Mesodermal cell (in vitro differentiated cells): Measurements from ENCODE around the gene IRF8.
"Not testable (repeated sequence)": the region's sequence is repeated elsewhere in the genome, so short reads cannot be mapped to it uniquely, and the experiment has no call there.

ENCODE experiments used
- H3K27ac ChIP-seq: 2 replicates; pipeline ENCODE4 v1.7.0; 2013; ENCODE audit warnings: mild to moderate bottlenecking, low read depth, low read length, moderate library complexity; ENCODE audit not compliant: severe bottlenecking
- H3K36me3 ChIP-seq: 2 replicates; pipeline ENCODE4 v1.7.1; 2013; ENCODE audit warnings: mild to moderate bottlenecking, low read length, moderate library complexity; ENCODE audit not compliant: control insufficient read depth, insufficient read depth
- H3K4me1 ChIP-seq: one replicate; pipeline ENCODE4 v1.7.1; 2013; ENCODE audit warnings: mild to moderate bottlenecking, low read length; ENCODE audit not compliant: insufficient read depth, control insufficient read depth, poor library complexity, severe bottlenecking
- H3K4me3 ChIP-seq: 2 replicates; pipeline ENCODE4 v1.7.0; 2013; ENCODE audit warnings: low read length, control low read depth, mild to moderate bottlenecking; ENCODE audit not compliant: insufficient read depth, poor library complexity, severe bottlenecking; ENCODE audit errors: extremely low read depth
- H3K9me3 ChIP-seq: 2 replicates; pipeline ENCODE4 v1.7.1; 2013; ENCODE audit warnings: mild to moderate bottlenecking, low read length, moderate library complexity; ENCODE audit not compliant: control insufficient read depth
- WGBS, 2 experiments: methylation state at CpG; one replicate each; pipeline ENCODE4 v1.1.5; 2013; ENCODE audit warnings: missing lambda C conversion rate in 2 of 2; ENCODE audit not compliant: insufficient coverage in 2 of 2; 5-methylcytosine and 5-hydroxymethylcytosine counted together

The IRF8 gene

DNA sequence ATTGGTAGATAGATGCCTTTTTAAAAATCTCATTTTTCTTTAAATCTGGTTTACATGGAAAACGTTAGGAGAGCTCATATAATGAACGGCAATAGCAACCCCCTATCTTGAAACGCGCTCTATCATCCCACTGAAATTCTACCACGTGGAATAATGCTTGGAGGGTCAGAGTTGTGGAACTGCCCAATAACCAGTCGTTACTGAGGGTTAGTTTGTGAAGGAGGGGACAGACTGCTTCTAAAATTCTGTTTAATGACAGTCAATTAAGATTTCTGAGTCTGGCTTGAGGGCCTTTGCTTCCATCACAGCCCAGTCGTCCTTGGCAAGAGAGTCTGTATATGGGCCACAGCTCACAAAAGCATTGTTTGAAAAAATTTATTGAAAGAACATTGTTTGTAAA lies 482 bp downstream of the IRF8 start:
- Histone ChIP-seq H3K4me1 (no peaks in the 10 kb centered on the region), H3K9me3 (no peaks in the 10 kb centered on the region), H3K27ac (no peak overlapping the region), H3K4me3 (peak overlapping the region; percentile 46), H3K36me3 (no peaks in the 10 kb centered on the region)
- WGBS, 2 experiments, result 33 to 63% methylated on average over 1 to 4 of the region's 7 CpGs

DNA sequence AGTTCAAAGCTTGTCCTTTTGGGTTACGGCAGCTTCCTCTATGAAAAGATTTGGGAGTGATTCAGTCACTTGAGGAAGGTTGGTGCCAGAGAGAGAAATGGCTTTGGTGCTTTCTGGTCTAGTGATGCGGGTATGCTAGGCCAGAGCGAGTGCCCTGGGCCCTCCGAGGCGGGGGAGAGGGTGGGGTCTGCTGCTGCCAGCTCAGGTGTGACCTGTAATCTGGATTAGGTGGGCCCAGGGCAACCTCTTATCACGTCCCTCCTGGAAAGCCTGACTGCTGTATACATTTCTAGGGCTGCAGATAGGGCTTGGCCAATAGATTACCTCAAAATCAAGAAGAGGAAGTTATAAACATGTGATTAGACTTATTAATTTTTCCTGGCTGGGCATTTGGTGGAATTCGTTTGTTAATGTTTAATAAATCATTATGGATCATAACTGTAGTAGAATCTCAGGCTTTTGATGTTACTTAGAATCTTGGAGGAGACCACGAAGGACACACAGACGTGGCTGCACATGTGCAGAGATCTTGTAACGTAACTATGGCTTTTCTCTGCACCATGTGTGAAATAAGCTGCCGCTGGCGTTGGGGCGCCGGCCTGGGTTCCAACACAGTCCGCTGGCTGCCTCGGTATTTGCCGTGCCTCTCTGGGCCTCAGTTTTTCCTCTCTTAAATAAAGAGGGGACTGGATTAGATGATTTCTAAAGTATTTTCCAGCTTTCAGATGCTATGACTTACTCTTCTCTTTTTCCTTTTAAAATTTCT lies 1.2 kb downstream of the IRF8 start:
- Histone ChIP-seq H3K4me3 (no peak overlapping the region), H3K9me3 (no peaks in the 10 kb centered on the region), H3K4me1 (no peaks in the 10 kb centered on the region), H3K36me3 (no peaks in the 10 kb centered on the region), H3K27ac (no peak overlapping the region)
- 84 to 88% methylated on average over 9 to 14 of the region's 17 CpGs for WGBS, 2 experiments

DNA sequence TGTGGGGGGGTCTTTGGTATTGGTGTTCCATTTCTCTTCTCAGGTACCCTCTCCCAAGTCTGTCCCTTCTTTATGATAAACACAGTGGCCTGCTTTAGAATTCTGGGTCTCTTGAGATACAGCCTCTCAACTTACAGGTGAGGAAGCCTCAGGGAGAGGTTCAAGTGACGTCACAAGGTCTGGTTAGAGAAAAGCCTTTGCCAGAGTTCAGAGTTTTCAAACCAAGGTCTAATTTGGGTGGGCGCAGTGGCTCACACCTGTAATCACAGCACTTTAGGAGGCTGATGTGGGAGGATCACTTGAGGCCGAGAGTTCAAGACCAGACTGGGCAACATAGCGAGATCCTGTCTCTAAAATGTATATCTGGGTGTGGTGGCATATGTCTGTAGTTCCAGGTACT lies 2.1 kb downstream of the IRF8 start:
- WGBS, 2 experiments, result 79 to 97% methylated on average over 4 of the region's 4 CpGs
- Histone ChIP-seq H3K27ac (no peak overlapping the region), H3K4me1 (no peaks in the 10 kb centered on the region), H3K9me3 (no peaks in the 10 kb centered on the region), H3K36me3 (no peaks in the 10 kb centered on the region), H3K4me3 (no peak overlapping the region)

DNA sequence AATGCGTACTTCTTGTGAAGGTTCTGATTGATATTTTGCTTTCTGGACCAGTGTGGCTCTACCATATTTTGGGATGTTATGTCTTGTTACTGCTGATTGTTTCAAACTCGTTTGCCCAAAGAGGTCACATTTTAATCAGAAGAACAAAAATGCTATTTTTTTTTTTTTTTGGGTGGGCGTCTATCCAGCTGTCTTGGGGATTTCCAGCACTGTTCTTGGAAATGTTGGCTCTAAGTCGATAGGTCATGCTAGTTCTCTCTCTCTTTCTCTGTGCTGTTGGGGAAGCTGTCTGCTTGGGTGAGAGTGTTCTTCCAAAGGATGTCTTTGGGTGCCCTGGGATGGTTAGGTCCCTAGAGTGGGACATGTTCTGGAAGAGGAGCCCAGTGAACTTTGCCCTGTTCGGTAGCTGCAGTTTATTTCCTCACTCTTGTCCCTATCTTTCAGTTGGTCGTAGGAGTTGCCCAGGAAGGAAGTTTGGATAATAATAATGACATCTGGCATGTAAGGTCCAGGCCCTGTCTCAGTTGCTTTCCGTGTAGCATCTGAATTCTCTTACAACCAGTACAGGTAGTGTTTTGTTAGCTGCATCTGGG lies 2.9 kb downstream of the IRF8 start:
- 83 to 100% methylated on average over 1 to 3 of the region's 7 CpGs for WGBS, 2 experiments
- H3K36me3 ChIP-seq, result no peaks in the 10 kb centered on the region
- H3K9me3 ChIP-seq, result no peaks in the 10 kb centered on the region
- H3K4me3 ChIP-seq, result no peak overlapping the region
- H3K4me1 ChIP-seq, result no peaks in the 10 kb centered on the region
- H3K27ac ChIP-seq, result no peak overlapping the region

DNA sequence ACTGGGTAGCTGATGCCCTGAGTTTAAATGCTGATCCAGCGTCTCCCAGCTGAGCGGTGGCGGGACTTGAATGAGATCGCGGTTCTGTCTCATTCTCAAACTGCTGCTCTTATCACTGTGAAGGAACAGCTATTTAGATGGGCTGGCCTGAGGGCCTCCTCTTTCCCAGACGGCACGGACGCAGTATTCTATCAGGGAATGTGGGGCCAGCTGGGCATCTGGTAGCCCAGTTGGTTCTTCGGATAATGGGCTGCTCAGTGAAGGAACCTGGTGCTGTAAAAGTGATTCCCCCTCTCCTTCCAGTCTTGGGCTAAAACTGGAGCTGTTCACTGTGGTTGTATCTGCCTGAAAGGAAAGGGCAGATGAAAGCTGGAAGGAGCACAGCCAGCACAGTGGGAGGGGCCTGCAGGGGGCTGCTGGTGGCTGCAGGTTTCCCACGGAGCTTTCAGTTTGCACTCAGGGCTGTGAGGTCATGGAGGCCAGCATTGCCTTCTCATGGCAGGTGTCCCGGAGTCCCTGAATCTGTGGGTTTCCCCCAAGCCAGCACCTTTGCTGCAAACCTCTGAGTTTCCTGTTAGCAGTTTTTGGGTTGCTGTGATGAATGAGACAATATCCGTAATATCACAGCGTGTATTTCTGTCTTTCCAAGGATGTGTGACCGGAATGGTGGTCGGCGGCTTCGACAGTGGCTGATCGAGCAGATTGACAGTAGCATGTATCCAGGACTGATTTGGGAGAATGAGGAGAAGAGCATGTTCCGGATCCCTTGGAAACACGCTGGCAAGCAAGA lies 3.6 kb downstream of the IRF8 start:
- Histone ChIP-seq H3K4me3 (no peak overlapping the region), H3K4me1 (no peaks in the 10 kb centered on the region), H3K27ac (no peak overlapping the region), H3K36me3 (no peaks in the 10 kb centered on the region), H3K9me3 (no peaks in the 10 kb centered on the region)
- WGBS, 2 experiments, result 81 to 87% methylated on average over 17 to 20 of the region's 20 CpGs

DNA sequence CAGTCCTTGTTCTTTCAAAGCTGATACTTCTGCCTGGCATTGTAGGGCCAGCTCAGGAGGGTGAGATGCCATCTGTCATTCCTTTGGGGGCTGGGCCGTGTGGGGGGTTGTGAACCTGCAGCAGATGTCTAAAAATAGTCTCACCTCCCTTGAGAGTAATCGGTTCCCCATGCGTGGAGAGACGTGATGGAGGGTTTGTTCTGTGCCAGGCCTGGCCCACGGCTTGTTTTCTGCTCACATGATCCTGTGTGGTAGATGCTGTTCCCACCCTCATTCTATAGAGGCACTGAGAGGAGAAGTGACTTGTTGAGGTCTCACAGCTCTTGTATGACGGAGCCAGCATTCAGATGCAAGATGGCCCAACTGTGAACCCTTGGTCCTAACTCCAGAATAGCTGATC lies 4.6 kb downstream of the IRF8 start:
- H3K4me1 ChIP-seq, result no peaks in the 10 kb centered on the region
- H3K27ac ChIP-seq, result no peak overlapping the region
- H3K36me3 ChIP-seq, result no peaks in the 10 kb centered on the region
- H3K4me3 ChIP-seq, result no peak overlapping the region
- WGBS, 2 experiments, result 88 to 90% methylated on average over 3 to 6 of the region's 6 CpGs
- no peaks in the 10 kb centered on the region for H3K9me3 ChIP-seq

DNA sequence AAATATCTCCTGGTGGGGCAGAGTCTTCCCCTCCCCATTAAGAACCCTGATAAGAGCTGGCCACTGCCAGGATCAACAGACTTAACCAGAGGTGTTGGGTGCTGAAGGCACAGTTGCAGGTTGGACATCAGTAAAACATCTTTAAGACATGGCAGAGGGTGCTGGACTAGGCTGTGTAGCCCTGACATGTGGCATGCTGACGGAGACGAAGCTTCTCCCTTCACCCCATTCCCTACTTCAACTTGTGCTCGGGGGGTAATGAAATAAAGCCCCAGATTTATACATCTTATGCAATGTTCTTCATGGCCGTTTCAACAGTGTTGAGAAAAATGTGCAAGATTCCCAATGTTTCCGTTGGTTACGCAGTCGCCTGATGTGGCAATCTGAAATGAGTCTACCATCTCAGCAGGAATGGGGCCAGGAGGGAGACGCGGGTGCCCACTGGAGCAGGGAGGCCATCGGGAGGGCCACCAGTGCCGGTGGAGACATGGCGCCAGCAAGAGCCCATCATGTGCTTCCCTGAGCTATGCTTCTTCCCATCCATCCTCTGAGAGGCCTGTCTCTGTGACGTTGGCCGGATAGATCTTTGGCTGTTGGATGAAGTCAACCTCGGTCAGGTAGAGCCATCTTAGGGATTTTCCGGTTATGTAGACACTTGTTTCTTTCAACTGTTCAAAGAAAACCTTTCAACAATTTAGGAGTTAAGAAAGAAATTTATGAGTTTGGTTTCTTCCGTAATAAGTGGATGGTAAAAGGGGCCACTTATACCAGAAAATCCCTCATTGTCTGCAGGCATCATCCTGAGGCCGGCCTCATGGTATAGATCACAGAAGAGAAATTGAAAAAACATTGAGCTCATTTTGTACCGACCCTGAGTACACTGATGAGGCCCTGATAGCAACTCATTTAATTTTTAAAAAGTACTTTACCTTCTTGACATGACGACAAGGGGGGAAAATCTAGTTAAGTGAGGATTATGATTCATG lies 6.4 kb downstream of the IRF8 start:
- H3K9me3 ChIP-seq, result no peaks in the 10 kb centered on the region
- no peak overlapping the region for H3K4me3 ChIP-seq
- no peaks in the 10 kb centered on the region for H3K4me1 ChIP-seq
- no peak overlapping the region for H3K27ac ChIP-seq
- no peaks in the 10 kb centered on the region for H3K36me3 ChIP-seq
- 91 to 92% methylated on average over 15 to 16 of the region's 20 CpGs for WGBS, 2 experiments

DNA sequence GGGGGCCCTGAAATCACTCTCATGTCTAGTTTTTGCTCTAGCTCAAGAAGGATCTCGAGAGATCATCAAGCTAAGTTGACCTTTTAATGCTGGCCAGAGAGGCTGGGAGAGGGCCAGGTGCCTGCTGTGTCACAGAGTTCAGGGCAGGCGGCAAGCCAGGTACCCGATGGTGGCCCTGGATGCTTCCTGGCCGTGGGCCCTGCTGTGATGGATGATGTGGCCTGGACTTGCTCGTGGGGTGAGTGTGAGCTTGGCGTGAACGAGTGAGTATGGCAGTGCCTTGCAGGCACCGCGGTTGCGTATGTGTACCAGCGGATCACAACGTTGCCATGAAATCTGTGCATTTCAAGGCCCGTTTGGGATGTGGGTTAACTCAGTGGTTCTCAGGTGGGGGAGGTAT lies 7.4 kb downstream of the IRF8 start:
- Histone ChIP-seq H3K4me3 (no peak overlapping the region), H3K9me3 (no peaks in the 10 kb centered on the region), H3K4me1 (no peaks in the 10 kb centered on the region), H3K27ac (no peak overlapping the region), H3K36me3 (no peaks in the 10 kb centered on the region)
- WGBS, 2 experiments, result 89 to 91% methylated on average over 11 to 13 of the region's 13 CpGs

DNA sequence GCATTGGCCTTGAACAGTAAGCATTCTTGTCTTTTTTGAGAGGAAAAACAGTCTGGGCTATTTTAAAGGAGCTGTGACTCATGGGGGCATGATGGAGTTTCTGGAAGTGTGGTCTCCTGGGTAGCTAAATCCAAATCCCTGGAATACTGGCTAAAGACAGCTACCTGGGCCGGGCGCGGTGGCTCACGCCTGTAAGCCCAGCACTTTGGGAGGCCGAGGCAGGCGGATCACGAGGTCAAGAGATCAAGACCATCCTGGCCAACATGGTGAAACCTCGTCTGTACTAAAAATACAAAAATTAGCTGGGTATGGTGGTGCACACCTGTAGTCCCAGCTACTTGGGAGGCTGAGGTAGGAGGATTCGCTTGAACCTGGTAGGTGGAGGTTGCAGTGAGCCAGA lies 8.3 kb downstream of the IRF8 start:
- WGBS, 2 experiments, result 98 to 100% methylated on average over 5 to 8 of the region's 9 CpGs
- H3K4me3 ChIP-seq, H3K36me3 ChIP-seq, H3K9me3 ChIP-seq, H3K4me1 ChIP-seq, H3K27ac ChIP-seq: not testable (repeated sequence)

DNA sequence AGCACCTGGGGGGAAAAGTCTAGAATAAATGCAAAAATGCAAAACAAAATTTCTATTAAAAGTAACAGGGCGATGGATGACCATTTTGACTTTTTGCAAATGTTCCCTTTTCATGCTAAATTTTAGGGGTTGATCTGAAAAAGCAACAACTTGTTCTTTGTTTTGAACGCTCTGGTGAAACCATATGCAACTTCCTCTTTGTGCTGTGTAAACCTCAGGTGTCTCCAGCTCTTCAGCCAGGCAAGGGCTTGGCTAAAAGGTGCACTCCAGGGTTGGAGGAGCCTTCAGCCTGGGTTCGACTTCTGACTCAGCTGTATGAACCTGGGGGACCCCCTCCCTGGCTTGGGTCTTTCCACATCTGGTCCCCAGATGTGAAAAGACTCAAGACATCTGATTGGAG lies 9.5 kb downstream of the IRF8 start:
- WGBS, 2 experiments, result 90 to 95% methylated on average over 2 of the region's 3 CpGs
- no peaks in the 10 kb centered on the region for H3K36me3 ChIP-seq

More for the DNA sequence above, 9.5 kb downstream of the IRF8 start:
- no peaks in the 10 kb centered on the region for H3K9me3 ChIP-seq
- H3K27ac ChIP-seq, result no peak overlapping the region
- H3K4me3 ChIP-seq, result no peak overlapping the region
- no peaks in the 10 kb centered on the region for H3K4me1 ChIP-seq
